ENCODE results near the gene MUC12.

GRCh38 chr7:101018271-101019167 lies 49.2 kb downstream of the MUC12 start:
- TF ChIP-seq, protein P1, sequence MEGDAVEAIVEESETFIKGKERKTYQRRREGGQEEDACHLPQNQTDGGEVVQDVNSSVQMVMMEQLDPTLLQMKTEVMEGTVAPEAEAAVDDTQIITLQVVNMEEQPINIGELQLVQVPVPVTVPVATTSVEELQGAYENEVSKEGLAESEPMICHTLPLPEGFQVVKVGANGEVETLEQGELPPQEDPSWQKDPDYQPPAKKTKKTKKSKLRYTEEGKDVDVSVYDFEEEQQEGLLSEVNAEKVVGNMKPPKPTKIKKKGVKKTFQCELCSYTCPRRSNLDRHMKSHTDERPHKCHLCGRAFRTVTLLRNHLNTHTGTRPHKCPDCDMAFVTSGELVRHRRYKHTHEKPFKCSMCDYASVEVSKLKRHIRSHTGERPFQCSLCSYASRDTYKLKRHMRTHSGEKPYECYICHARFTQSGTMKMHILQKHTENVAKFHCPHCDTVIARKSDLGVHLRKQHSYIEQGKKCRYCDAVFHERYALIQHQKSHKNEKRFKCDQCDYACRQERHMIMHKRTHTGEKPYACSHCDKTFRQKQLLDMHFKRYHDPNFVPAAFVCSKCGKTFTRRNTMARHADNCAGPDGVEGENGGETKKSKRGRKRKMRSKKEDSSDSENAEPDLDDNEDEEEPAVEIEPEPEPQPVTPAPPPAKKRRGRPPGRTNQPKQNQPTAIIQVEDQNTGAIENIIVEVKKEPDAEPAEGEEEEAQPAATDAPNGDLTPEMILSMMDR (IDR thresholded peaks at IDR 0.05): no peak
- no peak for TF ChIP-seq POLR2A (IDR thresholded peaks at IDR 0.05)

Data from thyroid gland (tissue), 4 donors.